Stimulated activated effector memory CD8-positive, alpha-beta T cell treated with anti-CD3 and anti-CD28 coated beads, Interleukin-12 subunit alpha, Interleukin-12 subunit beta, amount 100 ng/mL, for 72 hours (primary cell): Measurements from ENCODE around the gene RAP1GAP.
"Not testable (repeated sequence)": the region's sequence is repeated elsewhere in the genome, so short reads cannot be mapped to it uniquely, and the experiment has no call there.

ENCODE experiments used
- ATAC-seq: fragments of 150-1000 bp; cut with Tn5 transposase; 2 replicates; pipeline ENCODE4 v1.10.0; 2021
- DNase-seq, 2 donors: peaks; one replicate each; pipeline ENCODE4 v3.0.0; 2021 to 2022; ENCODE audit warnings: low spot score in 2 of 2
- H3K27ac Mint-ChIP-seq: one replicate; pipeline ENCODE4 v1.8.0; 2022; ENCODE audit warnings: mild to moderate bottlenecking, mixed read lengths
- H3K36me3 Mint-ChIP-seq: one replicate; pipeline ENCODE4 v1.8.0; 2022; ENCODE audit warnings: mild to moderate bottlenecking, mixed read lengths
- H3K4me1 Mint-ChIP-seq: one replicate; pipeline ENCODE4 v1.8.0; 2022; ENCODE audit warnings: mixed read lengths
- H3K4me3 Mint-ChIP-seq: one replicate; pipeline ENCODE4 v1.8.0; 2022; ENCODE audit warnings: mild to moderate bottlenecking, mixed read lengths
- H3K9me3 Mint-ChIP-seq: one replicate; pipeline ENCODE4 v1.8.0; 2022; ENCODE audit warnings: mixed read lengths

The RAP1GAP gene

DNA sequence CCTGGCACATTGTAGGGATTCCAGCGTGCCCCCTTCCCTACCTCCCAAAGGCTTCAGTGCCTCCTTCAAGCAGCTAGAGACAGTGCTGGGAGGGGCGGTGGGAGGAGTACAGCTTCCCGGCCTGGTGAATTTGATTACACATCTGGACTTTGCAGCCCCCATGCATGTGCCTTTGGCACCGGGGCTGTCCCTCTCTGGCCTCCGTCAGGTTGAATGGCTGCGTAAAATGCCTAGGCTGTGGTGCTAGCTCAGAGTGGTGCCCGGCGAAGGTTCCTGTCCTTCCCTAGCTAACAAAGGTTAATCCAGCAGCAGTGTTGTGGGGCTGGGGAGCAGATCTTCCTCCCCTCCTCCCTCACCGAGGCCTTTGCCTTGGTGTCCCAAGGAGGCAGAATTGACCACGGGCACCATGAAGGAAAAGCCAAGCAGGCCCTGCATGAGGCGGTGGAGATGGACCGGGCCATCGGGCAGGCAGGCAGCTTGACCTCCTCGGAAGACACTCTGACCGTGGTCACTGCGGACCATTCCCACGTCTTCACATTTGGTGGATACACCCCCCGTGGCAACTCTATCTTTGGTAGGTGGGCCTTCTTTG is 93.7 kb downstream of the RAP1GAP start:
- H3K27ac Mint-ChIP-seq: no peak overlapping the region
- H3K9me3 Mint-ChIP-seq: no peaks in the 10 kb centered on the region
- H3K36me3 Mint-ChIP-seq: no peaks in the 10 kb centered on the region
- H3K4me3 Mint-ChIP-seq: no peak overlapping the region
- ATAC-seq (no peak), DNase-seq (no peak)
- H3K4me1 Mint-ChIP-seq: no peaks in the 10 kb centered on the region

DNA sequence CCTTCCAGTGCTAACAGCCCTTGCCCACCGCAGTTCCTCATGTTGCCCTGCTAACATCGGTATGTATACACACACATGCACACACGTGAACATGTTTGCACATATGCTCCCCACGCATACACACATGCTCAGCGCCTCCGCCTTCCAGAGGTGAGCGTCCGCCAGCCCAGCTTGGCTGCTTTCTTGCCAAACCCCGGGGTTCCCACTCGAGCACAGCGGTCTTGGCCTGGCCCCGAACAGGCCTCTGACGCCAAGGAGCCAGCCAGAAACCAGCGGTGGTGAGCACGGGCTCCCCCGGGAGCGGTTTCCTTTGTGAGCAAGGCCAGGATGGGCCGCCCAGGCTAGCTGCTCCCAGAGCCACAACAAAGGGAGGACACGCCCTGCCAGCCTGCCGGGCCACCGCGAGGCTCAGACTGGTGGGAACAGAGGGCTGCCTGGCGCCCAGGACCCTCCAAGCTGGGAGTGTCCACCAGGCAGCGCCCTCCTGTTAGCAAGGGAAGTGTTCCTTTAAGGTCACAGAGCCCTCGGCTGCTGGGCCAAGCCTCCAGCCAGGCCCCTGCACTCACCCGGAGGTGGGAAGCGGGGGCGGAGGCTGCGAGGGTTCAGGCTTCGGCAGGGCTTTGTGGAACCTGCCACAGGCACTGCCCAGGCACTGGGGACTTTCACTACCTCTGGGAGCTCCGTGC is 94.5 kb downstream of the RAP1GAP start:
- ATAC-seq (no peak), DNase-seq (no peak)
- Mint-ChIP-seq H3K36me3 (no peaks in the 10 kb centered on the region), H3K4me3 (no peak overlapping the region), H3K9me3 (no peaks in the 10 kb centered on the region), H3K27ac (no peak overlapping the region), H3K4me1 (no peaks in the 10 kb centered on the region)

DNA sequence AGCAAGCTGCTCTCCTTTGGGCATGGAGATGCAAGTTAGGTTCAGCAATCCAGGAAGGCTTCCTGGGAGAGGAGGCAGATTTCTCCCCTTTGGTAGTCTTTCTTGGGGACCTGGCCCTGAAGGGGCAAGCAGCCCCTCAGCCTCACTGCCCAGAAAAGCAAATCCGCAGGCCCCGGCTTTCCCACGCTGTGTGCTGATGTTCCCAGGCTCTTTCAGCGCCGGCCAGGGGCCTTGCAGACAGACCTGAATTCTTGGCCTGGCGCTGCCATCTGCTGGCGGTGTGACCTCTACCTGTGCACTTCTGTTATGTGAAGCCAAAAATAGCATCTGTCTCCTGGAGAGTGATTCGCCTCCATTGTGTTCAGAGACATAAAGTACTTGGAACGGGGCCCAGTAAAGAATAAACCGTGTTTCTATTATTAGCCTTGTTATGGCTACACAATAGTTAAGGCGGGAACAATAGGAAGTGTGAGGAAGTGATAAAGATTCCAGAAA is 95.1 kb downstream of the RAP1GAP start:
- H3K4me3 Mint-ChIP-seq: no peak overlapping the region
- ATAC-seq: peak; percentile 38
- no peak overlapping the region for H3K27ac Mint-ChIP-seq
- DNase-seq: no peak
- no peaks in the 10 kb centered on the region for H3K9me3 Mint-ChIP-seq
- H3K36me3 Mint-ChIP-seq: no peaks in the 10 kb centered on the region
- no peaks in the 10 kb centered on the region for H3K4me1 Mint-ChIP-seq

DNA sequence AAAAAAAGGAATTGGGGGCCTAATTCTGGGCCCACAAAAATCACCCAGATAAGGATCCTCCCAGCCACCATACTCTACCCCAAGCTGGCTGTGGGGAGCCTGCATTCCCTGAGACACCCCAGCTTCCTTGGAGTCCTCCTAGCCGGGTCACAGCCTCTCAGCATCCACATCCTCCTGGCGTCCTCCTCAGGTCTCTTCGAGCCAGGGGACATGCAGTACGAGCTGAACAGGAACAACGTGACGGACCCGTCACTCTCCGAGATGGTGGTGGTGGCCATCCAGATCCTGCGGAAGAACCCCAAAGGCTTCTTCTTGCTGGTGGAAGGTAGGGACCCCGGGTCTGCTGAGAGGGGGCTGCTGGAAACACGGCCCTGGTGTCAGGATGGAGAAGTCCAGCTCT is 95.7 kb downstream of the RAP1GAP start:
- Mint-ChIP-seq H3K27ac (no peak overlapping the region), H3K4me3 (no peak overlapping the region), H3K9me3 (no peaks in the 10 kb centered on the region), H3K36me3 (no peaks in the 10 kb centered on the region), H3K4me1 (no peaks in the 10 kb centered on the region)
- no peak for DNase-seq
- ATAC-seq: no peak

DNA sequence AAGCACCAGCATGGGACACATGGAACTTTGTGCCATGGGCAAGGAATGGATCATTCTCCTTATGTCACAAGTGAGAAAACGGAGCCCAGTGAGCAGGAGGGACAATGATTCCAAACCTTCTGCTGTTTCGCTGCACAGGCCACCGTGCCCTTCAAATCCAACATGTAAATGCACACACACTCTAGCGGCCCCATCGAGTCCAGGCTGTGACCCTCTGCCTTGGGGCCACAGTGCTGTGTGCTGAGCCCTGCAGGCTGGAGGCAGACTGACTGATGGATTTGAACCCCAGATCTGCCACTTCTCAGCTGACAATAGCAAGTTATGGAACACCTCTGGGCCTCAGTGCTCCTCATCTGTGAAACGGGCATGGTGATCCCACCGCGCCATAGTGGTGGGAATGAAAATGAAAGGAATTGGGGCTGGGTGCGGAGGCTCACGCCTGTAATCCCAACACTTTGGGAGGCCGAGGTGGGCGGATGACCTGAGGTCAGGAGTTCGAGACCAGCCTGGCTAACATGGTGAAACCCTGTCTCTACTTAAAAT is 96.4 kb downstream of the RAP1GAP start:
- Mint-ChIP-seq H3K4me1 (no peaks in the 10 kb centered on the region), H3K27ac (no peak overlapping the region), H3K4me3 (no peak overlapping the region), H3K9me3 (no peaks in the 10 kb centered on the region), H3K36me3 (no peaks in the 10 kb centered on the region)
- ATAC-seq (no peak), DNase-seq (no peak)

DNA sequence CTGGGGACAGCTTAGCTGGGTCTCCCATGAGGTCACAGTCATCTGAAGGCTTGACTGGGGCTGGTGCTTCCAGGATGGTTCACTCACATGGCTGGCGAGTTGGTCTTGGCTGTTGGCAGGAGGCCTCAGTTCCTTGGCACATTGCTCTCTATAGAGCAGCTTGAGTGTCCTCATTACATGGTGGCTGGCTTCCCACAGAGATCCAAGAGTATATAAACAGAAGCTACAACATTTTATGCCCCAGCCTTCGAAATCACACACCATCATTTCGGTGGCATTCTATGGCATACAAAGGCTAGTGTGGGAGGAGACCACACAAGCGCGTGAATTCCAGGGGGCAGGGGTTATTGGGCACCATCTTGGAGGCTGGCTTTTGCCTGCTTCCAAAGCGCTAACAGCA is 96.9 kb downstream of the RAP1GAP start:
- ATAC-seq: no peak
- DNase-seq: no peak
- Mint-ChIP-seq H3K4me3 (no peak overlapping the region), H3K36me3 (no peaks in the 10 kb centered on the region), H3K9me3 (no peaks in the 10 kb centered on the region), H3K4me1 (no peaks in the 10 kb centered on the region), H3K27ac (no peak overlapping the region)

DNA sequence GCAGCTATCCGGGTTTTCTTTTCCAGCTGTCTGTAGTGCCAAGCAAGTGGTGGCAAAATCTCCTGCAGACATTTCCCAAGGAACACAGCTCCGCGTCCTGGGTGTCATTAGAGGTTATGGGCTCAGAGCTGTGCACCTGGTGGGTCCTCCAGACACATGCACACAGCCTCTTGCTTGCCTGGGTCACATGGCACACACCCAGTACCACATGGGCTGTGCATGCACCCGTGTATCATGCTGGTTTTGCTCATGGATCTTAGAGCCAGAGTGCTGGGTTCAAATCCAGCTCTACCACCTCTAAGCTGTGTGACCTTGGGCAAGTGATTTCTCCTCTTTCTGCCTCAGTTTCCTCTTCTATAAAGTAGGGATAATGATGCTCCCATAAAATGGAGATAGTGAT is 98.3 kb downstream of the RAP1GAP start:
- ATAC-seq (no peak), DNase-seq (no peak)
- H3K27ac Mint-ChIP-seq: no peak overlapping the region
- no peaks in the 10 kb centered on the region for H3K4me1 Mint-ChIP-seq
- no peaks in the 10 kb centered on the region for H3K36me3 Mint-ChIP-seq
- H3K9me3 Mint-ChIP-seq: no peaks in the 10 kb centered on the region
- no peak overlapping the region for H3K4me3 Mint-ChIP-seq

DNA sequence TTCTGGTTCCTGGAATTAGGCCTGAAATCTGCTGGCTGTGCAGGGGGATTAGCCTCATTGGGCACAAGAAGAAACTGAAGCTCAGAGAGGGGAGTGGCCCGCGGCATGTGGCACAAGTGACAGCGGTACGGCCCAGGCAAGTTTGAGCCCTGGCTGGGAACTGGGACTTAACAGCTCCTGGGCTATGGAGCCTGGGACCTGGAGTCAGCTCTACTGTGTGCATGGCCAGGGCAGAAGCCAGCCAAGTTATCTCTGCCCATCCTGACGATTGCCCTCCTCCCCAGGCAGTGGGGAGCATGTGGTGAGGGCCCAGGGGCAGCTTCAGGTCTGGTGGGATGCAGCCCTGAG is 98.7 kb downstream of the RAP1GAP start:
- Mint-ChIP-seq H3K36me3 (no peaks in the 10 kb centered on the region), H3K4me1 (no peaks in the 10 kb centered on the region), H3K4me3 (no peak overlapping the region), H3K27ac (no peak overlapping the region), H3K9me3 (no peaks in the 10 kb centered on the region)
- DNase-seq: no peak
- no peak for ATAC-seq

DNA sequence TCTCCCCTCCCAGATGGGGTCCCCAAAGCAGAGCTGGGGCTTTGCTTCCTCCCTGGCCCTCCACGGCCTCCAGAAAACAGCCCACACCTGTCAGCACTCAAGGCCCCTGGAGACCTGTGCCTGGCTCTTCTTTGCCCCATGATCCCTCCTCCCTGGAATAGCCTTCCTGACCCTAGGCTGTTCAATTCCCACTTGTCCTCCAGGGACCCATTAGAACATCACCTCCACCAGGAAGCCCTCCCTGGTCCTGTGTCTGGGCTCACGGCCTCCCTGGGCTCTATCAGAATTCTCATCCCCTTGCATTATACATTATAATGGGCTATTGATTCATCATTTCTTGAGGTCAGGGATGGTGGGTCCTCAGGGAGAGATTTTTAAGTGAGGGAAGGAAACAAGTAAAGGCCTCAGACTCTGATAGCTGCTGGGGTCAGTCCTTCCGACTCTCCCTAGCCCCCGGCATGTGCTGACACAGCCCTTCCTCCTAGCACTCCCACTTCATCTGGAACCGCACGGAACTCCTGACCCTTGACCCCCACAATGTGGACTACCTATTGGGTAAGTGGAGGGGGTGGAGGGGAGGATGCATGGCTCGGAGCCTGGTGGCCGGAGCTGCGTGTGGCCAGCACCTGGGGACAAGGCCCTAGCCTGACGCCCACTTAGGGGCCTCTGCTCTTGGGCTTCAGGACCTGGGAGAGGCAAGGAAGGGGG is 99.2 kb downstream of the RAP1GAP start:
- no peak for ATAC-seq
- no peaks in the 10 kb centered on the region for H3K9me3 Mint-ChIP-seq
- DNase-seq: no peak
- H3K4me3 Mint-ChIP-seq: no peak overlapping the region
- no peaks in the 10 kb centered on the region for H3K36me3 Mint-ChIP-seq
- H3K27ac Mint-ChIP-seq: no peak overlapping the region
- no peaks in the 10 kb centered on the region for H3K4me1 Mint-ChIP-seq

DNA sequence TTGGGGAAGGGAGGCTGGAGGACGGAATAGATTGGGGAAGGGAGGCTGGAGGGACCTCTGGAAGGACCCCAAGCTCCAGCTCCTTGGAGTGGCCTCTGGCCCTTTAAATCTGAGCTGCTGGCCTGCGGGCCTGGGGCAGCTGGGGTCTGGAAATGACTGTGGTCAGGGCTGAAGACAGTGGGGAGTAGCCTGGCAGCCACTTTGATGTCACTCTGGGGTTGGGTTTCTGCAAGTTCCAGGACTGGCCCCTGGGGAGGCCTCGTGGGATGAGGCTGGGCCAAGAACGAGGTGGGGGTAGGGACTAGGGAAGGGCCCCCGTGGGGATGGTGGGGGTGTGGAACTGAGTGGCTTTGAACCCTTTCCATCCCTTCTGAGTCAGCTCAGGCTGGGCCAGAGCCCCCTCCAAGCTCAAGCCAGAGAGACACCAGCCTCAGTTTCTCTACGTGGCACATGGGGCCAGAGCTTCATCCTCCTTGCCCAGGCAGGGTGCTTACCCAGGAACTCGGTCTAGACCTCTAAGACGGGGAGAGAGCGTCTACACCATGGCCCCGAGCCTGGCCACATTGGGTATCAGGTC is 100.3 kb downstream of the RAP1GAP start:
- peak overlapping the region; percentile 60 for H3K27ac Mint-ChIP-seq
- no peaks in the 10 kb centered on the region for H3K4me1 Mint-ChIP-seq
- no peaks in the 10 kb centered on the region for H3K9me3 Mint-ChIP-seq
- H3K36me3 Mint-ChIP-seq: no peaks in the 10 kb centered on the region
- no peak for ATAC-seq
- H3K4me3 Mint-ChIP-seq: no peak overlapping the region
- no peak for DNase-seq

DNA sequence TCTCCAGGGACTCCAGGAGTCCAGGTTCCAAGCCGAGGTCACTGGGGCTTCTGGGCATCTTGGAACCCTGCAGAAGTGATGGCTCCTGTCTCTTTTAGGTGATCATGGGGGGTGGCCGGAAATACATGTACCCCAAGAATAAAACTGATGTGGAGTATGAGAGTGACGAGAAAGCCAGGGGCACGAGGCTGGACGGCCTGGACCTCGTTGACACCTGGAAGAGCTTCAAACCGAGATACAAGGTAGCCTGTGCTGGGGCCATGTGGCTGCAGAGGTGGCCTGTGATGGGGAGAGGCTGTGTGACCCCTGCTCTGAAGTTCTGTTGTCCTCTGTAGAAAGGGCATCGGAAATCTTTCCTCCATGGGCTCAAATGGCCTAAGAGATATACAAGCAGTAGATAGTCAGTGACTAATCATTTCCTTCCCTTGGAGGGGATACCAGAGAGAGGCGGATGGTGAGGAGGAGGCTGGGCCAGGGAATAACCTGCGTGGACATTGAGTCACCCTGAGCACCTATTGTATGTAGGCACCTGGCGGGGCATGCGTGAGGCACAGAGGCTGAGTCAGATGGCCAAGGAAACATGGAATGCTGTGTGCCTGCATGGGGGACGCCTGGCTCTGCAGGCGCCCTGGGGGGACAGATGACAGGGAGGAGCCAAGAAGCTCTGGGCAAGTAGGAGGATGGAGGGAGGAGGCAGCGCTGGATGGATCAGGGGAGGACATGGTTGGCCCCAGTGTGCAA is 101.0 kb downstream of the RAP1GAP start:
- Mint-ChIP-seq H3K36me3 (no peaks in the 10 kb centered on the region), H3K4me3 (no peak overlapping the region), H3K4me1 (no peaks in the 10 kb centered on the region), H3K27ac (peak overlapping the region; percentile 60), H3K9me3 (no peaks in the 10 kb centered on the region)
- ATAC-seq (no peak), DNase-seq (no peak)

DNA sequence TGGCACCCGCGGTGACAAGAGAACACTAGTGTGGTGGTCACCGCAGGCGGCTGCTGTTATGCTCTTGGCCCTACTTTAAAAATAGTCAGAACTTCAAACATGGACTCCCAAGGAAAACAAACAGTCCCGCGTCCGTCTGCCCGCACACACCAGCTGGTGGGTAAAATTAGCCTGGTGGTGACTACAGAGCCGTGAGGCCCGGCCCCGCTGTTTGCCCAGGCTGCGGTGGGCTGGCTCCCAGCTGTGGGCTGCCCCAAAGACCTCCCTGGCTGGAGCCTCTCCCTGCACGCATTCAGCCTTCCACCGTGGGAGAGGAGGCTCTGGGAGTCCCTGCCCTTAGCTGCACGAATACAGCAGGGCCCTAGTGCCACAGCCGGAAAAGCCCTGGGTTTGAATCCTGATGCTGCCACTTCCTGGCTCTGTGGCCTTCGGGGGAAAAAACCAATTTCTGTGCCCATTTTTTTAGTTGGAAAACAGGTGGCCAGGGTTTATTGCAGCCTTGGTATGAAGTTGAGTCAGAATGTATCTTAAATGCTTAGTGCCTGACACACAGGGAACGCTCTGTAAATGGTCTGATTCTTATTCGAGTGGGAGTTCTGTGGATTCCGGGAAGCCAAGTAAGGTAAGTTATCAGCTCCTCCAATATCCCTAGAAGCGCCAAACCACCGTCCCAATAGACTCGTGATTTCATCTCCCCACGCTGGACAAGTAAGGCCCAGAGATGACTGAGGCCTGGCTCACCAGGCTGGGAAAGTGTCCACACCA is 101.7 kb downstream of the RAP1GAP start:
- Mint-ChIP-seq H3K9me3 (no peaks in the 10 kb centered on the region), H3K27ac (no peak overlapping the region), H3K36me3 (no peaks in the 10 kb centered on the region), H3K4me3 (no peak overlapping the region), H3K4me1 (no peaks in the 10 kb centered on the region)
- DNase-seq (no peak), ATAC-seq (no peak)

DNA sequence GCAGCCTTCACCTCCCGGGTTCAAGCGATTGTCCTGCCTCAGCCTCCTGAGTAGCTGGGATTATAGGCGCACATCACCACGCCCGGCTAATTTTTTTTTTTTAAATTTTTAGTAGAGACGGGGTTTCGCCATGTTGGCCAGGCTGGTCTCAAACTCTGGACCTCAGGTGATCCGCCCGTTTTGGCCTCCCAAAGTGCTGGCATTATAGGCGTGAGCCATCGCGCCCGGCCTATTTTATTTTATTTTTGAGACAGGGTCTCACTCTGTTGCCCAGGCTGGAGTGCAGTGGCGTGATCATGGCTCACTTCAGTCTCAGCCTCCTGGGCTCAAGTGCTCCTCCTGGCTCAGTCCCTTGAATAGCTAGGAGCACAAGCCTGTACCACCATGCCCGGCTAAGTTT is 102.8 kb downstream of the RAP1GAP start:
- H3K9me3 Mint-ChIP-seq, H3K4me1 Mint-ChIP-seq, H3K36me3 Mint-ChIP-seq, H3K4me3 Mint-ChIP-seq, DNase-seq, H3K27ac Mint-ChIP-seq, ATAC-seq: not testable (repeated sequence)

DNA sequence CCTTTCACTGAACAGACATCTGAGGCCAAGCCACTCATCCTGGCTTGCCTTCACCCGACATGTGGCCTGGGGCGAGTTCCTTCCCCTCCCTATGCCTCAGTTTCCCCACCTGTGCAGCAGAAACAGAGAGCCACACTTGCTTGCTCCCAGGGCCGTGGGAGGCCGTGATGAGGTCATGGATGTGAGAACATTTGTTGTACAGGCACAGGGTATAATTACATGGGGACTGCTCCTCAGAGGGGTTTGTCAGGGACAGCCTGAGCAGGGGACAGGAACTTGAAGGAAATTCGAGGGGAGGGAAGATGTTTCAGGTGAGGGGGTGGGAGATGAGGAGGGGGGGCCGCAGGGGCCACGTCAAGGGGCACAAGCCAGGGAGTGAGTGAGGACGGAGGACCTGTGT is 103.9 kb downstream of the RAP1GAP start:
- DNase-seq (no peak), ATAC-seq (no peak)
- H3K27ac Mint-ChIP-seq: no peak overlapping the region
- H3K9me3 Mint-ChIP-seq: no peaks in the 10 kb centered on the region
- no peaks in the 10 kb centered on the region for H3K36me3 Mint-ChIP-seq
- no peak overlapping the region for H3K4me3 Mint-ChIP-seq
- no peaks in the 10 kb centered on the region for H3K4me1 Mint-ChIP-seq
